Sigmoid colon (tissue), 7 donors: ENCODE results near the gene HIBCH. TPM values are rescaled to one million over a fixed set of nuclear protein-coding genes. Genes with fewer than 3 reads are reported as not detected.

ENCODE experiments used
- DNase-seq: peaks from one replicate; pipeline ENCODE4 v3.0.0-alpha.2; 2019
- H3K27ac ChIP-seq, 4 donors: fragments of 200-600 bp; sonication (generic); one replicate each; pipeline ENCODE4 v1.5.1; 2016 to 2019; ENCODE audit warnings: mild to moderate bottlenecking in 1 of 4
- H3K27me3 ChIP-seq, 3 donors: fragments of 200-600 bp; sonication (generic); one replicate each; pipeline ENCODE4 v1.5.1; 2019; ENCODE audit warnings: mild to moderate bottlenecking in 1 of 3
- H3K36me3 ChIP-seq, 4 donors: fragments of 200-600 bp; sonication (generic); one replicate each; pipeline ENCODE4 v1.5.1; 2016 to 2019
- H3K4me1 ChIP-seq, 4 donors: fragments of 200-600 bp; sonication (generic); one replicate each; pipeline ENCODE4 v1.5.1; 2017 to 2019
- H3K4me3 ChIP-seq, 4 donors: fragments of 200-600 bp; sonication (generic); one replicate each; pipeline ENCODE4 v1.5.1; 2017 to 2019; ENCODE audit warnings: mild to moderate bottlenecking in 2 of 4, moderate library complexity in 1 of 4
- H3K9me3 ChIP-seq, 4 donors: fragments of 200-600 bp in 3 of 4; sonication (generic) in 3 of 4; one replicate each; pipeline versions ENCODE4 v1.5.1 to v1.6.1; 2013 to 2019
- CTCF ChIP-seq, 4 experiments: fragments of 450-650 bp in 3 of 4; fragments of 200-600 bp in 1 of 4; IDR thresholded peaks; one replicate each; pipeline ENCODE4 v1.5.1; 2016 to 2019; ENCODE audit warnings: antibody characterized with exemption in 4 of 4, mild to moderate bottlenecking in 3 of 4, moderate library complexity in 2 of 4
- EP300 ChIP-seq, 4 donors: sonication (generic); formaldehyde crosslinking; IDR thresholded peaks; one replicate each; pipeline ENCODE4 v1.6.1; 2017; ENCODE audit warnings: antibody characterized with exemption in 4 of 4
- POLR2A ChIP-seq, 2 donors: fragments of 450-650 bp; IDR thresholded peaks; one replicate each; pipeline ENCODE4 v1.6.1; 2016; ENCODE audit warnings: antibody characterized with exemption in 2 of 2, mild to moderate bottlenecking in 2 of 2, moderate library complexity in 2 of 2
- POLR2AphosphoS5 ChIP-seq, 4 donors: sonication (generic); formaldehyde crosslinking; IDR thresholded peaks; one replicate each; pipeline ENCODE4 v1.6.1; 2017; ENCODE audit warnings: antibody characterized with exemption in 4 of 4
- WGBS, 2 donors: extraction: QIAGEN DNeasy Blood & Tissue Kit; methylation state at CpG; one replicate each; pipeline ENCODE4 v1.1.7; 2013; 5-methylcytosine and 5-hydroxymethylcytosine counted together
- intact Hi-C: fragments of 100-400 bp; cut with DNase I; formaldehyde crosslinking; loops from one replicate; pipeline ENCODE4 v1.15.1; 2023
- polyA plus RNA-seq, 3 donors: library from polyadenylated mRNA; stranded (reverse); fragments of 200-250 nt; gene quantifications; one replicate each; pipeline ENCODE4 v1.2.3, GENCODE V29; 2013
- total RNA-seq, 4 donors: library from RNA; depleted of rRNA; stranded (reverse); fragments of >200 nt; gene quantifications; one replicate each; pipeline ENCODE4 v1.1.0, GENCODE V29; 2016
- donor health status: healthy with polysubstance abuse.
- donor health status: Bipolar disorder and iron deficiency.
- donor health status: healthy.

The HIBCH gene
- total and polyA plus RNA-seq, 7 donors, result 18.1 to 45.8 (median 21.6) TPM

GRCh38 chr2:190352668-190353536 lies 33.3 kb upstream of the HIBCH start:
- intact Hi-C loops, result no loop called here
- TF ChIP-seq POLR2AphosphoS5 (IDR thresholded peaks at IDR 0.05) (no peak), EP300 (IDR thresholded peaks at IDR 0.05) (no peak), POLR2A (IDR thresholded peaks at IDR 0.05) (no peak)
- Histone ChIP-seq H3K27ac (peak overlapping the region; percentile 5 to 52 (median 24)), H3K36me3 (peaks cover 0 to 8% (median 0%) of the 10 kb centered on the region in 4 donors), H3K9me3 (no peaks in the 10 kb centered on the region), H3K27me3 (no peaks in the 10 kb centered on the region), H3K4me1 (peaks cover 0 to 34% (median 15%) of the 10 kb centered on the region in 4 donors), H3K4me3 (no peak overlapping the region)
- no peak for DNase-seq
- 77 to 83% methylated on average over 8 of the region's 8 CpGs for WGBS, 2 donors

GRCh38 chr2:190351955-190352354 lies 32.3 kb upstream of the HIBCH start:
- Histone ChIP-seq H3K27ac (no peak overlapping the region), H3K4me3 (no peak overlapping the region), H3K9me3 (no peaks in the 10 kb centered on the region), H3K4me1 (peaks cover 0 to 25% (median 9%) of the 10 kb centered on the region in 4 donors), H3K36me3 (peaks cover 0 to 8% (median 0%) of the 10 kb centered on the region in 4 donors), H3K27me3 (no peaks in the 10 kb centered on the region)
- no peak for DNase-seq
- TF ChIP-seq CTCF (IDR thresholded peaks at IDR 0.05) (no peak), EP300 (IDR thresholded peaks at IDR 0.05) (no peak), POLR2A (IDR thresholded peaks at IDR 0.05) (no peak), POLR2AphosphoS5 (IDR thresholded peaks at IDR 0.05) (no peak)
- intact Hi-C loops, result no loop called here
- WGBS, 2 donors, result 23 to 67% methylated on average over 3 of the region's 3 CpGs

DNA sequence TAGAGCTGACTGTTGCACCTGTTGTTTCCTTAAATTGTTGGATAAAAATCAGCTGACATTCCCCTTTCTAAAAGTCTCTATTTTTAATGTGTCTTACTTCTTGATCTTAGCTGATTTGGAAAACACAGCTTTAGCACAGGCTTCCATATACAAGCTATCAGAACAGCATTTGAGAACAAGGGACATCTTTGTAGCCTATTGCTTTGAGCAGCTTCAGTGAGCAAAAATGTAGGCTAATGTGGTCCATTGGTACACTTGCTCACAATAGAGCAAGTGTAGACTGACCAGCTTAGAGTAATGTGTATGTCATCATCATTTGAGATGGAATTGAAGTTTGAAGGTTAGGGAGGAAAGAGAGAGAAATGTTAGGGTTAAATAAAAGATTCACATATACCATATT lies 30.7 kb upstream of the HIBCH start:
- intact Hi-C loops, result no loop called here
- no peak for DNase-seq
- Histone ChIP-seq H3K4me1 (peaks cover 0 to 20% (median 12%) of the 10 kb centered on the region in 4 donors), H3K27ac (no peak overlapping the region), H3K4me3 (no peak overlapping the region), H3K36me3 (peaks cover 0 to 8% (median 0%) of the 10 kb centered on the region in 4 donors), H3K9me3 (no peaks in the 10 kb centered on the region), H3K27me3 (no peaks in the 10 kb centered on the region)
- TF ChIP-seq POLR2A (IDR thresholded peaks at IDR 0.05) (no peak), POLR2AphosphoS5 (IDR thresholded peaks at IDR 0.05) (no peak), EP300 (IDR thresholded peaks at IDR 0.05) (no peak)

DNA sequence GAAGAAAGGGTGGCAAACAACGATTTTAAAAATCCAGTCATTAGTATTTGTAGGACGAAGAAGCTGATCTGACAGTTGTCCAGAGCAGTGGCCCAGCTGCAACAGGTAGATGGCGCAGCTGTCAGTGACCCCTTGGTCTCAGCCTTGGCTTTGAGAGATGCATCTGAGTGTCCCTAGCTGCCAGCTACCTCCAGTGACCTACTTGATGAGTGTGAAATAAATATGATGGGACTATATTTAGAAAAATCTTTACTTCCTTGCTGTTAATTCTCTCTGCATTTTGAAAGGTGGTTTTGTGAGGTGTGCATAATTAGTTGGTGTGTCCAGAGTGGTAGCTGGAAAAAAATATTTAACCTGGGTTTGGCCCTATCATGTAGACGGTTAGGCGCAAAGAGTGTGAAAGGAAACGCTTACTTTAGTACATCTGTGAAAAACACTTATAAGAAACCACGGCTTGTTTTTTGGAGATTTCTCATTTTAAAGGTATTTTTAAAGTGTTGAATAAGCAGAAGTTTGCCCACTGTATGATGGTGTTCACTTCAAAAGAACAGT lies 24.7 kb upstream of the HIBCH start:
- Histone ChIP-seq H3K27me3 (no peaks in the 10 kb centered on the region), H3K4me1 (peaks cover 0 to 29% (median 18%) of the 10 kb centered on the region in 4 donors), H3K9me3 (no peaks in the 10 kb centered on the region), H3K4me3 (peak overlapping the region; percentile 61 to 91 (median 80)), H3K27ac (peak overlapping the region; percentile 91 to 94 (median 94)), H3K36me3 (no peaks in the 10 kb centered on the region)
- WGBS, 2 donors, result 11 to 17% methylated on average over 7 of the region's 7 CpGs
- intact Hi-C loops, result loop anchor here (10.0 kb wide), 1 partner anchor 300 kb away; the partner anchor contains the start of gene NAB1
- DNase-seq, result peak; percentile 72
- TF ChIP-seq POLR2AphosphoS5 (IDR thresholded peaks at IDR 0.05), result peak in 1 of 4 donors; percentile 31
- TF ChIP-seq EP300 (IDR thresholded peaks at IDR 0.05), result no peak
- TF ChIP-seq CTCF (IDR thresholded peaks at IDR 0.05), result peak in 1 of 4 experiments; percentile 31

- Histone ChIP-seq H3K9me3 (no peaks in the 10 kb centered on the region), H3K36me3 (no peaks in the 10 kb centered on the region), H3K27me3 (no peaks in the 10 kb centered on the region), H3K4me3 (peak within 1 kb of the TSS; percentile 61 to 91 (median 80)), H3K27ac (peak within 1 kb of the TSS; percentile 91 to 94 (median 94)), H3K4me1 (peaks cover 0 to 29% (median 18%) of the 10 kb centered on the region in 4 donors)
- TF ChIP-seq CTCF (IDR thresholded peaks at IDR 0.05), result no peak
- peak; percentile 19 to 74 (median 68) for TF ChIP-seq POLR2AphosphoS5 (IDR thresholded peaks at IDR 0.05)
- WGBS, 2 donors, result 0% methylated on average over 99 of the region's 99 CpGs
- intact Hi-C loops, result loop anchor here (2.0 to 10.0 kb wide), 2 partner anchors 23 to 301 kb away; partner anchors contain the start of gene NAB1
- DNase-seq, result peak; percentile 85
Observed at GRCh38 chr2:190343536-190344275, 24.1 kb upstream of the HIBCH start, which contains the start of gene INPP1. INPP1 (plus strand) TSS chr2:190343589; CDS start chr2:190360103, 16,514 bp downstream.
